ENCODE data around the gene ADAMTSL5.

- TF ChIP-seq SP1 (IDR thresholded peaks at IDR 0.05) (no peak), SUZ12 (IDR thresholded peaks at IDR 0.05) (no peak), CTBP1 (IDR thresholded peaks at IDR 0.05; ENCODE audit: borderline replicate concordance) (no peak), ELF4 (IDR thresholded peaks at IDR 0.05) (no peak), FOXM1 (IDR thresholded peaks at IDR 0.05; ENCODE audit: borderline replicate concordance) (no peak), ARNT (IDR thresholded peaks at IDR 0.05) (no peak), ZNF384 (IDR thresholded peaks at IDR 0.05) (no peak), LEF1 (IDR thresholded peaks at IDR 0.05; ENCODE audit: borderline replicate concordance) (no peak)
Measured at GRCh38 chr19:1520203-1520780, 7.5 kb upstream of the ADAMTSL5 start.
